ENCODE measurements around the gene CHAD. TPM values are rescaled to one million over a fixed set of nuclear protein-coding genes. Genes with fewer than 3 reads are reported as not detected.

Gene CHAD
- polyA plus RNA-seq, 1 donor from 2014 or later = not detected

GRCh38 chr17:50422738-50423137 is 45.9 kb downstream of the CHAD start:
- no peaks in the 10 kb centered on the region for H3K36me3 ChIP-seq (ENCODE audit: insufficient read depth, low read length)
- no peak overlapping the region for H2AFZ ChIP-seq (ENCODE audit: low read depth, low read length)
- H3K9me2 ChIP-seq (ENCODE audit: insufficient read depth, low read length) = no peaks in the 10 kb centered on the region
- no peaks in the 10 kb centered on the region for H4K20me1 ChIP-seq (ENCODE audit: insufficient read depth)
- no peak overlapping the region for H3K4me3 ChIP-seq (ENCODE audit: low read length)
- H3K27ac ChIP-seq (ENCODE audit: low read length) = no peak overlapping the region
- H3K9ac ChIP-seq (ENCODE audit: low read length) = no peak overlapping the region
- H3K27me3 ChIP-seq (ENCODE audit: insufficient read depth, low read depth, low read length) = peaks cover 7% of the 10 kb centered on the region
- H3K9me3 ChIP-seq (ENCODE audit: low read length) = no peaks in the 10 kb centered on the region
- no peaks in the 10 kb centered on the region for H3K79me2 ChIP-seq (replicated peaks; ENCODE audit: insufficient read depth, low read length)
- TF ChIP-seq EZH2 (IDR thresholded peaks at IDR 0.05; ENCODE audit: borderline replicate concordance, insufficient read depth, low read length, poor library complexity, severe bottlenecking) (no peak), RAD21 (conservative IDR thresholded peaks at IDR 0.05) (no peak), MXI1 (conservative IDR thresholded peaks at IDR 0.05; ENCODE audit: poor library complexity, severe bottlenecking) (no peak), SMC3 (conservative IDR thresholded peaks at IDR 0.05; ENCODE audit: poor library complexity) (no peak), CTCF (IDR thresholded peaks at IDR 0.05; ENCODE audit: poor library complexity, severe bottlenecking) (no peak), POLR2AphosphoS5 (IDR thresholded peaks at IDR 0.05) (no peak), EP300 (conservative IDR thresholded peaks at IDR 0.05; ENCODE audit: poor library complexity, severe bottlenecking) (no peak), TAF1 (IDR thresholded peaks at IDR 0.05; ENCODE audit: low read depth) (no peak), REST (IDR thresholded peaks at IDR 0.05; ENCODE audit: borderline replicate concordance) (no peak)
- no peaks in the 10 kb centered on the region for H3F3A ChIP-seq (ENCODE audit: insufficient read depth, low read length, poor library complexity, severe bottlenecking)
- no peak overlapping the region for H3K4me2 ChIP-seq (ENCODE audit: low read length)

GRCh38 chr17:50421308-50422051 is 47.2 kb downstream of the CHAD start:
- no peak for TF ChIP-seq CTCF (IDR thresholded peaks at IDR 0.05; ENCODE audit: poor library complexity, severe bottlenecking)
- no peak for TF ChIP-seq EZH2 (IDR thresholded peaks at IDR 0.05; ENCODE audit: borderline replicate concordance, insufficient read depth, low read length, poor library complexity, severe bottlenecking)
- TF ChIP-seq EP300 (conservative IDR thresholded peaks at IDR 0.05; ENCODE audit: poor library complexity, severe bottlenecking) = no peak
- no peak for TF ChIP-seq REST (IDR thresholded peaks at IDR 0.05; ENCODE audit: borderline replicate concordance)
- TF ChIP-seq RAD21 (conservative IDR thresholded peaks at IDR 0.05) = no peak
- TF ChIP-seq SMC3 (conservative IDR thresholded peaks at IDR 0.05; ENCODE audit: poor library complexity) = no peak
- TF ChIP-seq POLR2AphosphoS5 (IDR thresholded peaks at IDR 0.05) = no peak
- TF ChIP-seq MXI1 (conservative IDR thresholded peaks at IDR 0.05; ENCODE audit: poor library complexity, severe bottlenecking) = no peak
- no peak for TF ChIP-seq TAF1 (IDR thresholded peaks at IDR 0.05; ENCODE audit: low read depth)
- Histone ChIP-seq H4K20me1 (ENCODE audit: insufficient read depth) (no peaks in the 10 kb centered on the region), H3K79me2 (replicated peaks; ENCODE audit: insufficient read depth, low read length) (no peaks in the 10 kb centered on the region), H3K9me3 (ENCODE audit: low read length) (no peaks in the 10 kb centered on the region), H3F3A (ENCODE audit: insufficient read depth, low read length, poor library complexity, severe bottlenecking) (no peaks in the 10 kb centered on the region), H2AFZ (ENCODE audit: low read depth, low read length) (no peak overlapping the region), H3K27me3 (ENCODE audit: insufficient read depth, low read depth, low read length) (peaks cover 7% of the 10 kb centered on the region), H3K4me2 (ENCODE audit: low read length) (no peak overlapping the region), H3K36me3 (ENCODE audit: insufficient read depth, low read length) (no peaks in the 10 kb centered on the region), H3K4me3 (ENCODE audit: low read length) (no peak overlapping the region), H3K27ac (ENCODE audit: low read length) (no peak overlapping the region), H3K9me2 (ENCODE audit: insufficient read depth, low read length) (no peaks in the 10 kb centered on the region), H3K9ac (ENCODE audit: low read length) (no peak overlapping the region)

Data from neural cell (in vitro differentiated cells).